Measurements from ENCODE around the gene PSMD4.

Gene PSMD4

DNA sequence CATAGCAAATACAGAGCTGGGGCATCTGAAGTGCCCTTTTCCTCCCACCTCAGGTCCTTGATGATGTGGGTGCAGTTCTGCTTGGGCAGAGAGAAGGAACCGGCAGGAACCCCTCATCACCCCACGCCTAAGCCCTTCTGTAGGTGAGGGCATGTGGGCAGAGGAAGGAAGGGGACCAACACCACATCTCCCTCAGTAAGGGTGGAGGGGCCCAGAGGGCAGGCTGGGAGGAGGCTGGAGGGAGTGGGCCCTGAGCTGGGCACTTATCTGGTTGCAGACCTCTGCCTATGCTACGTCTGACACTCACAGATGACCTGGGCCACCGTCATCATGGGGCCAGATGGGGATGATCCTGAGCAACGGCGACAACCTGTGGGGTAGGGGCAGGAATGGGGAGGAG lies 38.6 kb downstream of the PSMD4 start:
- DNase-seq (ENCODE audit: extremely low read depth in 1 of 2, low read depth in 1 of 2), result no peak

DNA sequence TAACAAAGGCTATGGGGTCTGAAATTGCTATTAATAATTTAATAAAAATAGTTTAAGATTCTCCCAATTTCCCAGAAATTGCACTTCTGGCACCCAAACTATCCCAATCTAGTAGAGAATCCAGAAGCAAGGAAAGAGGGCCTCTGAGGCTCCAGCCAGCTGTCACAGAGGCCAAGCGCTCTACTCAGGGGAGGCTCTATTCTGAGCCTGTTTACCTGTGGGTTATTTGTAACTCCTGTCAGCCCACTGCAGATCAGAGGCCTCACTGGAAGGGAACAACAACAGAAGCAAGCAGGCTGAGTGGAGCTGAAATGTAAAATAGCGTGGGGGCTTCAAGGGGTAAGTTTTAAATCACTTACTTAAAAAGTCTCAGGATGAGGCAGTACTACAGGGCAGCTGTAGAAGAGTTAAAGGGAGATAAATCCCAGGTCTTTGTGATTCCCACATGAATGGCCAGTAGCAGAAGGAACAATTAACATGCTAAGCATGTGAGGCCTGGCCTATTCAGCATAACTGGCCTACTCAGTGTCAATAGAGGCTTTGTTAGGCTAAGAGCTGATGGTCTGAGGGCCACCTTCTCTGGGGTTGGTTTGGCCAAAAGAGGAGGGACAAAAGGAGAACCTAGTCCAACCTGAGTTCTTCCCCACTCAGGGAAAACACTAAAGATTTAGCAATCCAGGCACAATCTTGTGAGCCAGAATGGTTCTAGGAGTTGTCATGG lies 40.4 kb downstream of the PSMD4 start:
- no peak for DNase-seq (ENCODE audit: extremely low read depth in 1 of 2, low read depth in 1 of 2)

DNA sequence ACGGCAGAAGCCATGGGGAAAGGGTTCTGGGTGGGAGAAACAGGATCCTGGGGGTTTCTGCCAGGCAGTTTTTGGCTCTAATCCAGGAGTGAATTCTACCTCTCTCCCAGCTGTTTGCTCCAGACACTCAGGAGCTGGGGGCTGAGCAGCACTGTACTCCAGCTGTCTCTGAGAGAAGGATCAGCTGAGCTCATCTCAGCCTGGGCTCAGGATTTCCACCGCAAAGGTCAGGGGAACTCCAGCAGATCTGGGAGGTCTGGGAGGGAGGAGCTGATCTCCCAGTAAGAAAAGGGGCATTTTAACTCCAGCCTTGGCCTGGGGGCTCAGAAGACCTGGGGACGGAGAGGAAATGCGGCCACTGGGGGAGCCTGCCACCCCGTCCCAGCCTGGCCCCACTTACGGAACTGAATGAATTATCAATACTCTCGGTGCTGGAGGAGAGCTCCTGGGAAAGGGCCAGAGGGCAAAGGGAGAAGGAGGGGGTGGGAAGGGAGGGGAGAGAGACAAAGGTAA lies 55.3 kb downstream of the PSMD4 start:
- DNase-seq (ENCODE audit: extremely low read depth in 1 of 2, low read depth in 1 of 2), result no peak

DNA sequence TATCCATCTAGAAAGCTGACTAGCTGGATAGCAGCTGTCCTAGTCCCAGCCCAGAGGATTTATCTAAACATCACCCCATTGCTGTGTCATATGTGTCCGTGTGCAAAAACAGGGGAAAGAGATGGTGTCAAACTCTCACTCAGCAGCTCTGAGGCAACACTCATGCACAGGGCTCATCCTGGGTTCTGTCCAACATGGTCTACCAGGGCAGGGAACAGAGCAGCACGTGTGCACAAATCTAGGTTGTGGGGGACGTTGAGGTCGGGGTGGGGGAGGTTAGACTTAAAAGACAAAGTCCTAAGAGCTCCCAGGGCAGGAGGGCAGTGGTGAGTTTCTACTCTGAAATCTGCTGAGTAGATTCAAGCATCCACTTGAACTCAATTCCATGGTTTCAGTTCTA lies 56.5 kb downstream of the PSMD4 start:
- DNase-seq (ENCODE audit: extremely low read depth in 1 of 2, low read depth in 1 of 2), result no peak

DNA sequence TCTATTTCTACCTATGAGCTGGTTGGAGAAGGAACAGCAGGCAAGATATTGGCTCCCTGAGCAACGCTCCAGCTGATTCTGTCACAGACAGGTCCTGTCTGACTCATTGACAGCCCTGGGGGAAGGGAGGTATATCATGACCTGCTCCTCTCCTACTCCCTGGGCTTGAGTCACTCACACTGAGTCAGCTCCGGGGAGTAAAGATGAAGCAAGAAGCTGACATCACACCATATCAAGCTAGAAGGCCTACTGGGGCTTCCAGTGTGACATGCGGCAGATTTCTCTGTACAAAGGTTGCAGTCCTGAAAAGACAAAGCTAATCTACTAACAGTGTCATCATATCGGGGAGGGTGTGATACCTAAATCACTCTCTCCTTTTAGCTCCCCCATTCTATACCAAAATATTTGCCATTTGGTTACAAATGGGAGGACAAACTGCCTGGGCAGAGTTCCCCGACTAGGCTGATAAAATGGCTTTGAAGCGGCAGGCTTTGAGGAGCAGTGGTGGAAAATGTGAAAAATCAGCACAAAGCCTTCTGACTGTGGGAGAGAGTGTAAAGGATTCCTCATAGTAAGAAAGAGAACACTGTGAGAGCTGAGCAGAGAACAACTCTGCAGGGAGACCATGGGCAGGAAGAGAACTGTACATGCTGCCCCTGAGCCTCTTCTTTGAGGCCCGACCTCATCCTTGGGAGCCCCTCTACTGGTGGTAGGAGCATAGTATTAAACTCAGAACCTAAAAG lies 57.2 kb downstream of the PSMD4 start:
- peak; percentile 25 to 47 for DNase-seq (ENCODE audit: extremely low read depth in 1 of 2, low read depth in 1 of 2)

DNA sequence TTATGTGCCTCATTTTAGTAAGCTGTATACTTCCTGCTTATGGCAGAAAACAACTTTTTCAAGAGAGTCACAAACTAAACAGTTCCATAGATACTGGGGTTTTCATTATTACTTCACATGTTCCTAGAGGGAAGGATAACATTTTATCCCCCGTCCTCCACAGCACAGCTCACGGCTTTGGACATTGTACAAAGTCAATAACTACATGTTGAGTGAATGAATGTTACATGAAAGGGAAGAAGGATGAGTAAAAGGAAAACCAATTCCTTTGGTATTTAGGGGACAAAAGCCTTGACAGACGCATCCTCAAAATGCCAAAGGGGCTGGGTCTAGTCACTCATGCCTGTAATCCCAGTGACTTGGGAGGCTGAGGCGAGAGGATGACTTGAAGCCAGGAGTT lies 57.9 kb downstream of the PSMD4 start:
- no peak for DNase-seq (ENCODE audit: extremely low read depth in 1 of 2, low read depth in 1 of 2)

DNA sequence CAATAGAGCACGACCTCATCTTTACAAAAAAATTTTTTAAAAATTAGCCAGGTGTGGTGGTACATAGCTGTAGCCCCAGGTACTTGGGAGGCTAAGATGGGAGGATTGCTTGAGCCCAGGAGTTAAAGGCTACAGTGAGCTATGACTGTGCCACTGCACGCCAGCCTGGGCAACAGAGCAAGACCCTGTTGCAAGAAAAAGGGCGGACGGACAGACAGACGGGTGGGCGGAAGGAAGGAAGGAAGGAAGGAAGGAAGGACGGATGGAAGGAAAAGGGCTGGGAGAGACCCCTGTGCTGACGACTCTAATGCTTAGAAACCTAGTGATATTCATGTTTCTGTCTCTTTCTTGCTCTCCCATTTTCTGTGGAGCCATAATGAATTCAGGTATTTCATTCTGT lies 58.3 kb downstream of the PSMD4 start:
- no peak for DNase-seq (ENCODE audit: extremely low read depth in 1 of 2, low read depth in 1 of 2)

DNA sequence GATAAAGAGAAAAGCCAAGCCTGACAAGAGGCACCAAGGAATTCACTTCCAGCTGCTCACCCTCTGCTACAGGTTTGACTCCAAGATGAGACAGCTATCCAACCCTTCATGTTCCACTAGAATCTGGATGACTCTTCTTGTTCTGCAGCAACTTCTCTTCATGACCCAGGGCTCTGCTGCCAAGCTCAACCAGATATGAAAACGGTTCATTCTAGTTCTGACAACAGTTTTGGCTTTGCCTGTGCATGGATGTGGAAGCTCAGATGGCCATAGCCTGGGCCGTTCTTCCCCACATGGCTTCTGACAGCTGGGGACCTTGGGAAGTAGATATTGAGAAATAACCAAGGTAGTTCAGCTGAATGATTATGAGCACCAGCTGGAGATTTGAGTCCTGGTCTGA lies 59.0 kb downstream of the PSMD4 start:
- no peak for DNase-seq (ENCODE audit: extremely low read depth in 1 of 2, low read depth in 1 of 2)

DNA sequence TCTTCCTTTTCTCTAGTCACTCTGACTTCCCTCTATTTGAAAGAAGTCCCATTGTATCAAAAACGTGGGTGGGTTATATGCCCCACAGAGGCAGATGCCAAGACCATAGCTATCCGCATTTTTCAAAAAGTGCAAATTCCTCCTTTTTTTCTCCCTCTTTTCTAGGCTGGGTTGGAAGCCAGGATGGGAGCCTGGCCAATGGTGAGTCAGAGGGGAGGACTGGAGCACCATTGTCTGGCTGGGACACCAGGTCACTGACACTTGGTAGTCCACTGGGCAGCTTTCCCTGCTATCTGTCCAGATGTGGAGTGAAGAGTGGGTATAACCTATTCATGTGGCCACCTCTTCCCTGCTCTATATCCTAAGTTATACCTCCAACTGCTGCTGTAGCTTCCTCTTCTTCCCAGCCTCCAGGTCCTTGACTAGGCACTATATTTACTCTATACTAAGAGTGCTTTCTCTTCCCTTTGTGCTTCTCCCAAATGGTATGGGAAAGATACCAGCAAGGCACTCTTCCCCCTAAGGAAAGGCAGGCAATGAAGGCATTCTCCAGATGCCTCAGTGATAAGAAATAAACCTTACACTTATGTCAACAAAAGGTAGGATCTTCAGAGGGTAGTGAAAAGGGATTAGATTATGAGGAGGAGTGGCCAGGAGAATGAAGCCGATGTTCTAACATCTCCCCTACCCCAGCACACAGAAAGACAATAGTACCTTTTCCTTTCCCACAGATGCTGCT lies 59.8 kb downstream of the PSMD4 start:
- DNase-seq (ENCODE audit: extremely low read depth in 1 of 2, low read depth in 1 of 2), result no peak

DNA sequence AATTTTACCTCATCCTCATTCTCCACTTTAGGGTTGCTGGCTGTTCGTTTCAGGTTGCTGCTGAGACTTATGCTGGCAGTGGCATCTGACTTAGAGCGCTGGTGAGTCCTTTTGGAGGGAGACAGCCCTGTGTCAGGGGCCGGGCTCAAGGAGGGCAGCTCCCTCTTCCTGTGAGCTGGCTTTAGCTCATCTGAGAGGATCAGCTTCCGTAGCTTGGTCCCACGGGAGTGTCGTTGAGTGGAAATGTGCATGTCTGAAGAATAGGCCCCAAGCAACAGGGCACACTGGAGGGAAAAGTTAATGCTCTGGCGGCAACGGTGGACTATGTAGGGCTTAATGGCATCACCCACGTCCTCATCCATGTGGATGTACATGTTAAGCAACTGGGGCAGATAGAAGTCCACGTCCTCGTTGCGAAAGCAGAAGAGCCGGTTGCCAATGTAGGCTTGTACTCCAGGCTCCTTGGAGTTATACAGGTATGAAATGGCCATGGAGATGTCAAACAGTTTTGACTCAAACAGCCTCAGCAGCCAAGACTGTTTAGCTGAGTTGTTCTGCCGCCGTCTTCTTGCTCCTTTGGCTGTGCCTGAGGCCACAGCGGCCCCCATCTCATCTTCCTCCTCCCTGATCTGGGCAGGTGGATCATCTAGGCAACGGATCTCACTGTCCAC lies 61.2 kb downstream of the PSMD4 start:
- DNase-seq (ENCODE audit: extremely low read depth in 1 of 2, low read depth in 1 of 2), result no peak
